SIG-M5 (cell line): Measurements from ENCODE around the gene ARHGEF17.
"Not testable (repeated sequence)": the region's sequence is repeated elsewhere in the genome, so short reads cannot be mapped to it uniquely, and the experiment has no call there.

ENCODE experiments used
- DNase-seq: peaks from one replicate; lab custom pipeline; 2025; lab: John Stamatoyannopoulos, UW

Gene ARHGEF17

DNA sequence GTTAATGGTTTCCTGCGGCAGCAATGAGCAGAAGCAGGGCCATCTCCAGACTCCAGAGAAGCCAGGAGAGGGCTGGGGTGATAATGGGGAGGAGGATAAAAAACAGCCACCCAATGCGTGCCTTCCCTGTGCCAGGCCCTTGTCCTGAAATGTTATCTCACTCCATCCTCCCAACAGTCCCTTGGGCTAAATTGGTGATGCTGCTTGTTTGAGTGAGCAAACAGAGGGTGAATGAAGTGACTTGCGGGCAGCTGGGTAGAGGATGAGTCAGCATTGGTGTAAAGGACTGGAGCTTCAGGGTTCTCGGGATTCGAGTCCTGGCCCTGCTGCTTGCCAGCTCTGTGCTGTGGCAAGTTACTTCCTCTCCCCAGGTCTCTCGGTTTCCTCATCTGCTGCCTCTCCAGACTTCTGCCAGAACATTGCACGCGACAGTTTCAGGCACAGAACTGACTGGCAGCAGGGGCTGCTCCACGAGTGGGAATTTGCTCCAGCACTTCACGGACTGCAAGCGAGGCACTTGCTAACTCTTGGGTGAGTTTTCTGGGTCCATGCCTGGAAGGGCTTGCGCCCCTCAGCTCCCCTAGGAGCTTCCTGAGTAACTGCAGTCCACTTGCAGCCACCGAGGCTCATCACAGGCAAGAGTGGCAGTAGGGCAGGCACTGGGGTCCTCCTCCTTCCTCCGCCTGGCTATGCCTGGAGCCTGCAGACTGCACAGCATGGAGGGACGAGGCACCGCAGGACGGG, 36.0 kb upstream of the ARHGEF17 start, which contains the start of gene P2RY6:
TSS of gene P2RY6 (plus strand) at position 403 of the 744 bp plus-strand sequence. CDS start 24,181 bp downstream, outside the sequence.
- DNase-seq = peak; percentile 96

DNA sequence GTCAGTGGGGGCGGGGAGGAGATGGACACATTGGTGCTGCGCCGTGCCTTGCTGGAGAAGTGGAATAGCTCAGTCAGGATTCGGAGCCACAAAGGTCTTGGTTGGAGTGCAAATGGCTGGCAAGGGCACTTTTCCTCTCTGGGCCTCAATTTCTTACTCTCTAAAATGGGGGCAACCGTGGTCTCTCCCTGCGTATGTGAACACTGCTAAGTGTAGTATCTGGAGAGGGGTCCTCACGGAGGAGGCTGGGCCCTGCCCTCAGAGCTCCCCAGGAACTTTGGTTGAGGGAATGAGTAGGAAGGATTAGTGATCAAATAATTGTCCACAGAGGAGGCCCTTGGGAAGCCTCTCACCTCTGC, 35.4 kb upstream of the ARHGEF17 start:
- no peak for DNase-seq

DNA sequence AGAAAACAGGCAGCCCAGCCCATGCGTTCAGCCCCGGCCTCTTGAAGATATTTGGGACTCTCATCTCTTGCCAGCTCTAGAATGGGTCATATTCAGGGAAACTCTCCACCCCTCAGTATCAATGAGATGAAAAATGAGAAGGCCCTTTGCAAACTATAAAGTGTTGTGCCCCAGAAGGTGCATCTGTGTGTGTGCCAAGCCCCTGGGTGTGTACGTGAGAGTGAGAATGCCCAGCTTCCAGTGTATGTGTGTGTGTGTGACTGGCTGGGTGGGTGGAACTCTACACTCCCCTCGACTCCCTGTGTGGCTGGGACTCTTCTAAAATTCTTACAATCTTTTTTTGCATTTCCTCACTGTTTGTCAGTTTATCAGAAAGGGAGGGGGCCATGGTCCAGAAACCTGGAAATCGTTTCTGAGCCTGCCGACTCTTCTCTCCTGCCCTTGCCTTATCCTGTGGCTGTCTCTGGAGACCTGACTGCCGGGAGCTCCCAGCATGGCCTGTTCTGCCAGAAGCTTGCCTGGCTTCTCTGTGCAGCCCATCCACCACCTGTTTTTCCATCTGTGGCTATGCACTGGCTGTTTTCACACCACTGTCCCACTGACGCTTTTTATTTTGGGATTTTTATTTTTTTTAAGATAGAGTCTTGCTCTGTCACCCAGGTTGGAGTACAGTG, 34.7 kb upstream of the ARHGEF17 start:
- no peak for DNase-seq

DNA sequence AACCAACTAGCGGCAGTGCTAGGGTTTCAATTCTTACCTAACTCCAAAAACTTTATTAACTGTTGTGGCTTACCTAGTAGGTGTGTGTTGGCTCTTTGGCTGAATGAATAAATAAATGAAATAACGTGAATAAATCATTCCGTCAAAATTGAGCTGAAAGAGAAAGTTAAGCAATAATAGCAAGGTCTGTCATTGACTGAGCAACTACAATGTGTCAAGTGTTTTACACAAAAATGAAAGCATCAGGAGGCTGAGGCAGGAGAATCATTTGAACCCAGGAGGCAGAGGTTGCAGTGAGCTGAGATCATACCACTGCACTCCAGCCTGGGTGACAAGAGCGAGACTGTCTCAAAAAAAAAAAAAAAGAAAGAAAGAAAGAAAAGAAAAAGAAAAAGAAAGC, 33.9 kb upstream of the ARHGEF17 start:
- not testable (repeated sequence) for DNase-seq

DNA sequence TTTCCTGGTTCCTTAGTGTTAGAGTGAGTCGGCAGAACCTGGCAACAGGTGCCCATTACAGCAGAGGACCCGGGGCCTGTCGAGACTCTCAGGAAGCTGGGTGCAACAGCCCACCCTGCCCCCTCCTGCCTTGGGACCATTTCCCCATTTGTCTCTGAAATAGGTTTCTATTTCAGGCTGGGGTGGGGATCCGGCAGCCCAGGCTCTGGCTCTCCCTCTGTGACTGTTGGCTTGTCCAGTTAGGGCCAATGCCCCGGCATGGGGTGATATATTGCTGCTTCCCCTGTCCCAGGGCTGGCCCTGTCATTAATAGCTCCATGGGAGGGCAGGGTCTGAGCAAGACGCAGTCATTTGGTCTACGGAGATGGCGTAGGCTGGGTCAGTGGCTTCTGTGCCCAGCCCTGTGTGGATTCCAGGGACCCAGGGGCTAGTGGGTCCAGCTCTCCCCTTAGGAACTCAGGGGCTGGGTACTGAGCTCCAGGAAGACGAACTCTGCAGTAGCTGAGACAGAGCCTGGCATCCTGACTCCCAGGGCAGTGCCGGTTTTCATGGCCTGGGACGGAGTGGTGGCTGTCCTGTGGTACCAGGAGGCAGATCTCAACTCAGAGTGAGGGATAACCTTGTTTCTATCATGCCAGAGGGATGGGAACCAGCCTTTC, 33.2 kb upstream of the ARHGEF17 start:
- no peak for DNase-seq

DNA sequence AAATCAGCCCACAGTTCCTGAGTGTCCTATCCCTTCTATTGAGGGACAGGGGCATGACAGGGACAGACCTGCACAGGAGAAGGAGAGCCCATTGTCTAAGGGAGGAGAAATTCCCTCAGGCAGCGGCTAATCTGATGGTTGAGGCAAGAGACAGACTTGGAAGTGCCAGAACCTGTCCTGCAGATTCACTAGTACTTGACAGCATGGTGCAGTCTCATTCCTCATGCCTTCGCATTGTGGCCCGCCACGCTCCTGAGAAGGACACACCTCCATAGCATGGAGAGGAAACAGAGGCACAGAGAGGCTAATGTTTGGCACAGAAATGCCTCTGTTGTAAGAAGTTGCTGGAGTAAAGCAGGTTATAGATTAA, 32.7 kb upstream of the ARHGEF17 start:
- DNase-seq = no peak

DNA sequence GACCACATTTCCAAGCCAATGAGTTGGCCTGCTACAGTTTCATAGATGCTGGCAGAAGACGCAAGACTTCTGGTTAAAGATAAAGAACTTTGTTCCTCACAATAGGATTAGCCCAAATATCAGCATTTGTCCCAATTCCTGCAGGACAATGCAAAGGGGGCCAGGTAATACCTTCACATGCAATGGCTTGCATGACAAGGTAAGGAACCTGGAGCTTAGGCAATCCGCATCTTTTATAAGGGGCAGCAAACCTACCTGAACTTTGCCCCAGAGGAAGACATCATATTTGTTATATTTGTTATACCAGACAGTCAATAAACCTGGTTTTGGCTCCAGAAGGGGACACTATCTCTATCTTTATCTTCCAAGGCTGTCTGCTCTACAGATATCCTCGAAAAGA, 30.6 kb upstream of the ARHGEF17 start:
- no peak for DNase-seq

DNA sequence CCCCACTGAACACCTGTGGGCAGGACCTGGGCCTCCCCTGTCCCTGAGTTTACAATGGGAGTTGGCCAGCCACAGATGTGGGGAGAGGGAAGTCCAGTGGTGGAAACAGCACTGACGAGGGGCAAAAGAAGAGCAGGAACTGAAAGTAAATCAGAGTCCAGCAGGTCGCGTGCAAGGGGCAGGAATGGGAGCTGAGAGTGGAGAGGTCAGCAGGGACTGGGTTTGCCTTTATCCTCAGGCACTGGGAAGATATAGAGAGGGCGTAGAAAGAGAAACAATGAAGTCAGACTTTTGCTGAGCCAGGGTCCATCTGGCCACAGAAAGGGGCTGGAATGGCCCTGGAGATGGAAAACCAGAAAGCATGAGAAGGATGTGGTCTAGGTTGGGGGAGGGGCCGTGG, 27.4 kb upstream of the ARHGEF17 start:
- DNase-seq = no peak

DNA sequence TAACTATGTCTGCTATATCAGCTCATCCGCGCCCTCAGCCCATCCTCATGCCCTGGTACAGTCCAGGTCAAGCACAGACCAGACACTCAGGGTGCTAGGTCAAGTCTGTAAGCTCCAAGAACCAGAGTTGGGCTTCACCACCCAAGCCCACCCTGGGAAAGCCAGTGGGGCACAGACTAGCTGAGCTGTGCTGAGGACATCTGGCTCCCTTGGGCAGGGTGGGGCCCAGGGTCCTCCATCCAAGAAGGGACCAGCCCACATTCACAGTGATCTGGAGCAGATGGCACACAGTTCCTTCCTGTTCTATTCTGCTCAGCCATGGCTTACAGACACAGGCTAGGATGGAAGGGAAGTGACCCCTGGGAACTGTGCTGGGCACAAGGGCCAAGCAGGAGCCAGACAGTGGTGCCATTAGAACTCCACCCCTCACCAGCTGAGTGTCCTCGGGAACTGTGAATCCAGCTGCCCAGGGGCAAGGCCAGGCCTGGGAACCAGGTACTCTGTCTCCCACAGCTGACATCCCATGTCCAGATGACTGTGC, 26.8 kb upstream of the ARHGEF17 start:
- DNase-seq = no peak

DNA sequence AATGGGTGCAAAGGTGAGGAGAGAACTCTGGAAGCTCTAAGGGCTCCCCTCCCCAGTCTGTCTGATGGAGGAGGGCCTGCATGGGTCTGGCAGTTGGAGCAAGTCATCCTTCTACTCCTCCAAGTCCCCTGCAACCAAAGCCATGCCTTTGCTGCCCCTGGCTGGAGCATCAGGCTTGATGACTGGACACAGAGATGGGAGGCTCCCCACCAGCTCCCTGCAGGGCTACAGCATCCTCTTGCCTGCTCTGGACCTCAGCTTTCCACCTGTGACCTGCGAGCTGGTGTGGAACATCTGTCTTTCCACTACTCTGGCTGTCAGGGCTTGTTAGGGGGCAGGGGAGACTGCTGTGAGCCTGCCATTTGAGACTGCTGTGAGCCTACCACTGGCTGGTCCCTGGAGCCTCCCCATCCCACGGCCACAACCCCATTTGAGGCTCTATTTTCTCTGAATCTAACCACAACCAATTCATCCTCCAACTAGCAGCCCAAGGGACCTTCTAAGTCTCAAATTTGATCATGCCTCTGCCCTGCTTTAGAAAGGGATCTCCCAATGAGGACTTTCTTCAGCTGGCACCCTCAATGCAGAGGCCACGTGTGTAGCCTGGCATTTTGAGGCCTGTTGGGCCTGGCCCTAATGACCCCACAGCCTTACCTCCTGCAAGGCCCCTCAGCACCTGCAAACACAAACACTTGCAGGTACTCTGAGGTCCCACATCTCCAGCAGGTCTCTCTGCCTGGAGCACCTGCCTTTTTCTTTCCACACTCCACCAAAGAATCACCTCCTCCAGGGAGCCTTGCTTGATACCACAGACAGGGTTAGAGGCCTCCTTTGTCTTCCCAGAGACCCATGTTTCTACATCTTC, 26.0 kb upstream of the ARHGEF17 start:
- no peak for DNase-seq

DNA sequence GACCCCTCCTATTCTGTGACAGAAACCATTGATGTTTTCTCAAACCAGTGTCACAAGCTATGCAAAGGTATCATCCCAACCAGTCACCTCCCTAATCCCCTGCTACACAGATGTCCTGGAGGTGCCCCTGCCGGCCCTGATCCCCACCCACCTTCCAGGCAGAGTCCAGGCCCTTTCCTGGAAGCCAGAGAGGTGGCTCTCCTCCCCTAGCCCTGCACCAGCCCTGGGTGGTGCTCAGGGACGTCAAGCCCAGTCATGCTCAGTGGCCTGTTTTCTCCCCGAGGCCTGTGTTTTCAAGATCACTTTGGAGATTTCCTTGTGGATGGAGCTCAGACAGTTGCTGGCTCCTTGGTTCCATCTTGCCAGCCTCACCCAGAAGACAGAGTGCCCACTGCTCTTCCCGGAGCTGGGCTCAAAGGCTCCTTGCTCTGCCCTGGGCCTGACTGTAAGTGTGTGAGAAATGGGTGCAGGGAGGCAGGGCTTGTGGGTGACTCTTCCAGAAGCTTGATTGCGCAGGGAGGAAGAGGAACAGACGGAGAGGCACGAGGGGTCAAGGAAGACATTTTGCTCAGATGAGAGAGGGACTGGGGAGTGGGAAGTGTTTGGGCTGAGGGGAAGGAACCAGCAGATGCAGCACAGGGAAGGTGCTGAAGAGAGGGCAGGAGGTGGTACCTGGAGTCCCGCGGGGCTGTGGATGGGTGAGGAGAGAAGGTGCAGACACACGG, 24.6 kb upstream of the ARHGEF17 start:
- DNase-seq = no peak

DNA sequence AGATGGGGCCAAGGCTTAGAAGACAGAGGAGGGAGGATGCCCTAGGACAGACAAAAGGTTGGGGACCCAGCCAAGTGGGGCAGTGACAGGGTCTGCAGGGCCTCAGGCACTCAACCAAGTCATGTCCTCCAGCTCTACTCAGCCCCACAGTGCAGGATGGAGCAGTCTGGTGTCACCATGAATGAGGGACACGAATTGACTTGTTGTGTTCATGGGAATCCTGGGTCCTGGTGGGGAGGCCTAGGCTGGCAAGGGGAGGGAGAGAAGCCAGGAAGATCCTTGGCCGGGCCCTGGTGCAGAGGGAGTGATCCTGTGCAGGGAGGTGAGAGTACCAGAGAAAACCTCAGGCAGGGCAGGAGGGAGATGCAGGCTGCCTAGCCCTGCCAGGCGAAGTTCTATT, 24.0 kb upstream of the ARHGEF17 start:
- DNase-seq = no peak

DNA sequence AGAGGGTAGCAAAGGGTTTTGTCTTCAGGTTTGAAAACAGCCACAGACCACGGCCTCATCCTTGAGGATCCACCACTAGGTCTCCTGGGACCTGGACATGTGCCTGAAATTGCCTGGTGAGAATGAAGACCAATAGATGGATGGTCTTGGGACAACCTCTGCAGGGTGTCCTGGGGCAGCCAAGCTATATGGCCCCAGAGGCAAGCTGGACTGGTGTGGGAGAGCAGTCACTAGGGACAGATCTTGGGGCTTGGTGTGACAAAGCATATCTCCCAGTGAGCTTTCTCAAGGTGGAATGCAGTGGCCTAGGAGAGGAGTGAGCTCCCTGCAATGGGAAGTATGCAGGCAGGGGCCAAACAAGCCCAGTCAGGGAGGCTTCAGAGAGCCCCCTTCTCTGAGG, 22.4 kb upstream of the ARHGEF17 start:
- no peak for DNase-seq

DNA sequence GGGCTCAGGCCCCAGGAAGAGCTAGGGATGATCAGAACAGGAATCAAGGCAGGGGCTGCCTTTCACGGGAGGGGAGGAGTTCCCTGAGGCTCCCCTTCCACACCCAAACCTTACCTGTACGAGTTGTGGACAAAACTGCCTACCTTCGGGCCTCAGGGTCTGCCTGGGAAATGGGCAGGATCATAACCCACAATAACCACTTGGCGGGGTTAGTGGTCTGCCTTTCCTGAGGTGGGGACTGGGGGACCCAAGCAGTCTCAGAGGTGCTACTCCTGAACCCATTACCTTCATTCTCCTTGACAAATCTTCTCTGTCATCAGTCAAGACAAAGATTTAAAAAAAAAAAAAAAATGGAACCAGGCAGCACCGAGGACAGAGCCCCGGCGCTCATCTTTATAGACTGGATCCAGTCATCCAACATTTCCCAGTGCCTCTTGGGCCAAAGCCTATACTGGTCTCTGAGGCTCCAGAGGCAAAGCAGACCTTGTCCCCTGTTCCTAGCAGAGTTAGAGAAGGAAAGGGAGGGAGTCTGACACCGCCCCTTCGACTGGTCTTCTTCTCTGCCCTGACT, 21.8 kb upstream of the ARHGEF17 start:
- no peak for DNase-seq

DNA sequence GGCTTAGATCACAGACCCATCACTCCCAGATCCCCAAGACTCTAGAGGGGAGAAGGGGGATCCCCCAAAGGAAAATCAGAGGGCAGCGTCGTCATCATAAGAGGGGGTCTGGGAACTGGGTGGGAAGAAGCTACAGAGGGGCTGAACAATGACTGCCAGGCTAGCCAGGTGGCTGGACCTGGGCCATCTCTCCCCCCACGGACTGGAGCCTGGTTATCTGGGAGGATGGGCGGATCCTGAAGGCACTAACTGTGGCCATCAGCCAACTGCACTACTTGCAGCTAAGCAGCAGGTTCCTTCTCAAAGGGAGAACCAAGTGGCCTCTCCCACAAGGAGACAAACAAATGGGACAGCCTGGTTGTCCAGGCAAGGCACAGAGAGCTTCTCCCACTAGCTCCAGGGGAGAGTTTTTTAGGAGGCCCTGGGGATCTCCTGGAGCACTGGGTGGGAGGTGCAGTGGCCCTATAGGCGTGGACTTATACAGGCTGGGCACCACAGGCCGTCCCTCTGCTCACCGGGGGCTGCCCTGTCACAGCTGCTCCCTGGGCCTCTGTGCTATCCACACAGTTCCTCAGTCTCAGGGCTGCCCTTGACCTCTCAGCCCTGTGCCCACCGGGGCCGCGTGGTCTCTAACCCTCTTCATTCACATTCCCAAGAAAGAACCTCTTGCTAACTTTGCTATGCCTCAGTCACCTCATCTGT, 20.5 kb upstream of the ARHGEF17 start:
- no peak for DNase-seq

DNA sequence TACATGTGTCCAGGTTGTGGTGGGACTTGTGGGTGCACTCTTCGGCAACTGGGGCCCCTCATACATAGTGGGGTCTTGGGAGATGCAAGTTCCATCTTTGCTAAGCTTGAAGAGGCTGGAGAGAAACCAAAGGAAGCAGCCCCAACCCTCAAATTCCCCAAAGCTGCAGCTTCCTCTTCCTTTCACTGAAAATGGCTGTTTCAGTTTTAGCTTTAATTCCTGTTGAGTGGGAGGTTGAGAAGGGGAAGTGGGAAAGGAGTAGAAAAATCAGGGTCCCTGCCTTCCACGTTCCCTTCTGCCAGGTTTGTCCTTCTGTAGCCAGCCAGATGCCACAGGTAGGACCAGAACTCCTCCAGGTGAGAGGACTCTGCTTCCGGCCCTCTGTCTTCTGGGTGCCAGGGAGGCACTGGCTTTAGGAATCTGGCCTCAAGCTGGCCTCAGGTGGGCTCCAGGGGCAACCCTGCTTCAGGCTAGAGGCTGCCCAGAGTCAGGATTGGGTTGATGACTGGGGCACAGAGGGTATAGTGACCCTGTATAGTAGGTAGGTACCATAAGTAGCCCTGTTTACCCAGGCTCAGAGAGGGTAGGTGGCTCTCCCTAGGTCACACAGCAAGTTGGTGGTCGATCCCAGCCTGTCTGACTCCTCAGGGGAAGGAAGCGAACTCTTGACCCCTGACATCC, 19.7 kb upstream of the ARHGEF17 start:
- DNase-seq = peak; percentile 5

DNA sequence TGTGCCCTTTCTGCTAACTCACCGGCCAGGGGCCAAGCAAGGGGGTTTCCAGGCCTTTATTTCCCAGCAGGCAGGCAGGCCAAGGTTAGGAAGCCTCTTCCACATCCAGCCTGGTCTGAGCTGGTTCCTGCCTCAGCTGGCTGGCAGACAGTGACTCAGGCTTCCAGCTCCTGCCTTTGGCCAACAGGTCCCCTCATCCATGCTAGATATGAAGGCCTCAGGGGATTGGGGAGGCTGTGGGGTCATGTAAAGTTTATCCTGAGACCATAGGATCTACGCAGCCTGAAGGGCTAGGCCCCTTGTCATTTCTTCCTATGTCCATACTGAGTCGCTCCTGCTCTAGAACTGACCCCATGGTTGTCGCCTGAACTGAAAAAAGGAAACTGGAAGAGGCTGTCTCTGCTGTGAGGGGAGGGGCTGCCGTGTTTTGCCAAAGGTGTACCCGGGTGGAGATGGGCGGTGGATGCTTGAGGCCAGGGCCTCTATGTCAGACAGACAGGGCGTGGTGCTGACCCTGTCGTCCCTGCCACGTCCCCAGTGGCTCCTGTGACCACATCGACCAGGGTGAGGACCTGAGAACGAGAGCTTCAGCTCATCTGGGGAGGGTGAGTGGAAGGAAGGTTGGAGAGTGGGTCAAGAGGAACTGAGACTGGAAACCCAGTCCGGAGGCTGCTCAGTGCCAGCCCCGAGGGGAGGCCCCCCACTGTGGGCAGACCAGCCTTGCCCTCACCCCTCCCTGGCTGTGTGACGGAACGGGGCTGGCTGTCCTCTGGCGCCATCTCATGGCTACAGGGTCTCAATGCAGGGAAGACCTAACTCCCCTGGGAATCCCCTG, 19.0 kb upstream of the ARHGEF17 start:
- DNase-seq = no peak

DNA sequence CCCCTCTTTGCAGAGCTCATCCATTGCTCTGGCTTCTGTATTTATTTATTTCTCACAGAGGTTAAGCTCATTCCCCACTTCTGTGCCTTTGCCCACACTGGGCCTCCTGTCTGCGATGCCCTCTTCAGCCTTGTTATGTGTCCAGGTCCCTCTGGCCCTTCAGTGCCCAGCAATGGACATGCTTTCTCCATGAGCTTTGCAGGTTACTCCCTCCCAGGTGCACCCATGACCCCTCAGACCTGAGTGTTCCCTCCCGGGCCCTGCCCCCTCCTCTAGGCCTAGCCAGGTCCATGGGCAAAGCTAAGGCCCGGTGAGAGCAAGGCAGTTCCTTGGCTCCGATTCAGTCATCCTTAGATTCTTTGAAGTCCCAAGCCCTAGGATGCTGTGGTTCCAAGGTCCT, 17.5 kb upstream of the ARHGEF17 start:
- DNase-seq = no peak

DNA sequence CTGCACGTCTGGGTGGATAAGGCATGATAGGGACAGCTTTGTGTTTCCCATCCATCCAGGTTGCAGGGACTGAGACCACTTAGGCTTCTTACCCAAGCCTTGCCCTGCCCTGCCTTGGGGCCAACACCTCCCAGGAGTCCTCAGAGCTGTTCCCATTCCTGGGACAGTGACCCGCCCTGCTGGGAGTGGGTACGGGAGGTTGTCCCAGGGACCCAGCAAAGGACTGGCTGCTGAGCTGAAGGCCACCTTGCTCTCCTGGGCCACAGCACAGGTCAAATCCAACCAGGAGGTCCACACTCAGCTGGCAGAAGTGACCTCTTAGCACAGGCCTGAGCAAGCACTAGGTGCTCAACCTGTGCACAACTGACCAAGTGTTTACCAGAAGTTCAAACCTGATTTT, 16.9 kb upstream of the ARHGEF17 start:
- DNase-seq = no peak
